GM06990 (cell line): ENCODE data around the gene NSUN6.
A peak's percentile ranks its signal among the peaks of the same experiment; 100 is the strongest.

Experiments
- DNase-seq: peaks from one replicate; pipeline ENCODE4 v3.0.0-alpha.2; 2011; ENCODE audit not compliant: insufficient read length; ENCODE audit errors: extremely low read depth
- H3K27me3 ChIP-seq: replicated peaks from 2 replicates; pipeline ENCODE4 v1.6.0; 2011; ENCODE audit warnings: low read length; ENCODE audit not compliant: control insufficient read depth, insufficient read depth
- H3K36me3 ChIP-seq: 2 replicates; pipeline ENCODE4 v1.5.1; 2011; ENCODE audit warnings: low read length; ENCODE audit not compliant: control insufficient read depth, insufficient read depth
- H3K4me3 ChIP-seq: replicated peaks from 2 replicates; pipeline ENCODE4 v1.5.1; 2011; ENCODE audit warnings: low read depth, mild to moderate bottlenecking, control low read depth, low read length
- CTCF ChIP-seq: IDR thresholded peaks from 2 replicates; pipeline ENCODE4 v1.5.1; 2011; ENCODE audit warnings: low read length, control low read depth, mild to moderate bottlenecking, inconsistent platforms; ENCODE audit not compliant: insufficient read depth, poor library complexity, severe bottlenecking

The NSUN6 gene

GRCh38 chr10:18658271-18659124 is 7.1 kb upstream of the NSUN6 start:
- peak; percentile 31 for DNase-seq
- no peak for TF ChIP-seq CTCF
- Histone ChIP-seq H3K27me3 (no peaks in the 10 kb centered on the region), H3K4me3 (peak overlapping the region; percentile 86), H3K36me3 (no peaks in the 10 kb centered on the region; the same call in 1 of the 2 replicates)

GRCh38 chr10:18656724-18657123 is 5.3 kb upstream of the NSUN6 start:
- DNase-seq: no peak
- Histone ChIP-seq H3K4me3 (no peak overlapping the region), H3K36me3 (no peaks in the 10 kb centered on the region), H3K27me3 (no peaks in the 10 kb centered on the region)
- TF ChIP-seq CTCF: no peak

DNA sequence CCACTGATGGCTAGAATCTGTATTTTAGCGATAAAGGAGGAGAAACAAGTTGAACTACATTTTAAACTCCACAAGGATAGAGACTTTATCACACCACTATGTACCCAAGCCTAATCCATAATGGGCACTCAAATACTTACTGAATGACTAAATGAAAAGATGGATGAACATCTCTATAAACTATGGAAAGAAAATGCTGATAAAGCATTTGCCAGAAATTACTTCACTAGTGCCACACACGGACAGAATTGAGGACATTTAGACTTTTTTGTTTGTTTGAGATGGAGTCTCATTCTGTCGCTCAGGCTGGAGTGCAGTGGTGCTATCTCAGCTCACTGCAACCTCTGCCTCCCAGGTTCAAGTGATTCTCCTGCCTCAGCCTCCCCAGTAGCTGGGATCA is 1.7 kb upstream of the NSUN6 start:
- Histone ChIP-seq H3K36me3 (no peaks in the 10 kb centered on the region), H3K4me3 (no peak overlapping the region), H3K27me3 (no peaks in the 10 kb centered on the region)
- DNase-seq: no peak
- TF ChIP-seq CTCF: no peak

GRCh38 chr10:18650404-18650997 is 886 bp downstream of the NSUN6 start:
- DNase-seq: no peak
- no peaks in the 10 kb centered on the region for H3K27me3 ChIP-seq
- TF ChIP-seq CTCF: no peak
- H3K4me3 ChIP-seq: peak overlapping the region; percentile 90
- no peaks in the 10 kb centered on the region for H3K36me3 ChIP-seq

GRCh38 chr10:18649364-18649959 is 1.9 kb downstream of the NSUN6 start:
- DNase-seq: no peak
- no peaks in the 10 kb centered on the region for H3K27me3 ChIP-seq
- no peak for TF ChIP-seq CTCF
- H3K36me3 ChIP-seq: no peaks in the 10 kb centered on the region
- H3K4me3 ChIP-seq: peak overlapping the region; percentile 90
